ENCODE results near the gene SH3TC1. TPM values are rescaled to one million over a fixed set of nuclear protein-coding genes. Genes with fewer than 3 reads are reported as not detected.
A peak's percentile ranks its signal among the peaks of the same experiment; 100 is the strongest.

The SH3TC1 gene
- total RNA-seq, 2 experiments from 2014 or later = 16.2 to 17.5 TPM

GRCh38 chr4:8192748-8193738 is 6.0 kb upstream of the SH3TC1 start:
- ChIA-PET POLR2A (no interaction called here), CTCF (interaction anchor here (0.7 to 4.4 kb wide), 3 partner anchors 17 to 36 kb away, joined by 3 to 27 read pairs (median 4); no protein-coding TSS in a partner anchor)
- DNase-seq (peak; percentile 69), ATAC-seq (peak; percentile 90)
- no peaks in the 10 kb centered on the region for H3K27me3 Mint-ChIP-seq
- H3K27ac Mint-ChIP-seq = no peak overlapping the region
- H3K36me3 Mint-ChIP-seq (ENCODE audit: low read depth) = no peaks in the 10 kb centered on the region
- H3K9me3 Mint-ChIP-seq = no peaks in the 10 kb centered on the region
- intact Hi-C loops (cut with micrococcal nuclease) = no loop called here
- peaks cover 2% of the 10 kb centered on the region for H3K4me1 Mint-ChIP-seq (ENCODE audit: low read depth)
- no peak for TF ChIP-seq CTCF (IDR thresholded peaks at IDR 0.05)
- H3K4me3 Mint-ChIP-seq = no peak overlapping the region

- Mint-ChIP-seq H3K27ac (no peak overlapping the region), H3K27me3 (no peaks in the 10 kb centered on the region), H3K4me1 (ENCODE audit: low read depth) (peaks cover 13% of the 10 kb centered on the region), H3K36me3 (ENCODE audit: low read depth) (no peaks in the 10 kb centered on the region), H3K9me3 (no peaks in the 10 kb centered on the region), H3K4me3 (no peak overlapping the region)
- ATAC-seq = no peak
- intact Hi-C loops (cut with micrococcal nuclease) = no loop called here
- TF ChIP-seq CTCF (IDR thresholded peaks at IDR 0.05) = no peak
- ChIA-PET CTCF (interaction anchor here (4.4 kb wide), 1 partner anchor 18 kb away, joined by 27 read pairs; no protein-coding TSS in a partner anchor), POLR2A (no interaction called here)
- DNase-seq = no peak
These were observed 4.5 kb upstream of the SH3TC1 start for GRCh38 chr4:8194306-8195242.

GRCh38 chr4:8195431-8195830 is 3.7 kb upstream of the SH3TC1 start:
- no peak for ATAC-seq
- CTCF ChIA-PET = no interaction called here
- Mint-ChIP-seq H3K4me3 (no peak overlapping the region), H3K27ac (no peak overlapping the region), H3K4me1 (ENCODE audit: low read depth) (peaks cover 19% of the 10 kb centered on the region), H3K9me3 (no peaks in the 10 kb centered on the region), H3K36me3 (ENCODE audit: low read depth) (no peaks in the 10 kb centered on the region), H3K27me3 (no peaks in the 10 kb centered on the region)
- POLR2A ChIA-PET = no interaction called here
- DNase-seq = no peak
- intact Hi-C loops (cut with micrococcal nuclease) = no loop called here
- no peak for TF ChIP-seq CTCF (IDR thresholded peaks at IDR 0.05)

GRCh38 chr4:8195841-8196458 is 3.1 kb upstream of the SH3TC1 start:
- TF ChIP-seq CTCF (IDR thresholded peaks at IDR 0.05) = no peak
- H3K27me3 Mint-ChIP-seq = no peaks in the 10 kb centered on the region
- ATAC-seq (no peak), DNase-seq (no peak)
- H3K9me3 Mint-ChIP-seq = no peaks in the 10 kb centered on the region
- ChIA-PET CTCF (no interaction called here), POLR2A (no interaction called here)
- intact Hi-C loops (cut with micrococcal nuclease) = no loop called here
- no peak overlapping the region for H3K27ac Mint-ChIP-seq
- peaks cover 23% of the 10 kb centered on the region for H3K4me1 Mint-ChIP-seq (ENCODE audit: low read depth)
- H3K4me3 Mint-ChIP-seq = no peak overlapping the region
- no peaks in the 10 kb centered on the region for H3K36me3 Mint-ChIP-seq (ENCODE audit: low read depth)
